SK-N-SH (cell line): ENCODE measurements around the gene BDNF. TPM values are rescaled to one million over a fixed set of nuclear protein-coding genes. Genes with fewer than 3 reads are reported as not detected.

ENCODE experiments used
- CTCF ChIA-PET: fragments of 300-600, 350-600 bp; formaldehyde crosslinking; extraction: SDS; loops from one replicate; lab custom pipeline; 2021; lab: Yijun Ruan, JAX
- POLR2A ChIA-PET: fragments of 350-600 bp; sonication (Branson Sonifier 250); formaldehyde crosslinking; extraction: SDS; loops from one replicate; lab custom pipeline; 2020; ENCODE audit warnings: antibody characterized with exemption, inconsistent platforms; lab: Yijun Ruan, JAX
- DNase-seq: peaks from one replicate; pipeline ENCODE4 v3.0.0; 2012
- H2AFZ ChIP-seq: fragments of 200-600 bp; sonication (generic); 2 replicates; pipeline ENCODE4 v1.8.1; 2016; ENCODE audit warnings: antibody characterized with exemption, mild to moderate bottlenecking, low read depth
- H3F3A ChIP-seq: fragments of 200-600 bp; sonication (generic); replicated peaks from 2 replicates; pipeline ENCODE3; 2016; ENCODE audit warnings: antibody characterized with exemption, mild to moderate bottlenecking; ENCODE audit not compliant: insufficient read depth
- H3K27ac ChIP-seq, 2 experiments: fragments of 200-500 bp in 1 of 2; fragments of 200-600 bp in 1 of 2; sonication (Bioruptor generic) in 1 of 2; sonication (generic), shearing (Covaris generic) in 1 of 2; 2 replicates each; pipeline versions ENCODE4 v1.5.1 to v1.6.1; 2014 to 2016; ENCODE audit warnings: low read depth in 2 of 2, inconsistent platforms in 1 of 2, low read length in 1 of 2, mild to moderate bottlenecking in 1 of 2, mixed read lengths in 1 of 2
- H3K27me3 ChIP-seq: fragments of 200-600 bp; sonication (generic), shearing (Covaris generic); 2 replicates; pipeline ENCODE4 v1.6.1; 2016; ENCODE audit warnings: mixed run types; ENCODE audit not compliant: insufficient read depth
- H3K36me3 ChIP-seq, 2 experiments: fragments of 200-500 bp in 1 of 2; fragments of 200-600 bp in 1 of 2; sonication (Bioruptor generic) in 1 of 2; sonication (generic) in 1 of 2; replicated peaks in 1 of 2; 2 replicates each; pipeline versions ENCODE3 to v1.5.1; 2014 to 2016; ENCODE audit warnings: low read length in 1 of 2, mild to moderate bottlenecking in 1 of 2; ENCODE audit not compliant: insufficient read depth in 2 of 2, control insufficient read depth in 1 of 2
- H3K4me1 ChIP-seq, 2 experiments: fragments of 200-500 bp in 1 of 2; fragments of 200-600 bp in 1 of 2; sonication (Bioruptor generic) in 1 of 2; sonication (generic), shearing (Covaris generic) in 1 of 2; 2 replicates each; pipeline versions ENCODE4 v1.5.1 to v1.6.1; 2014 to 2016; ENCODE audit warnings: low read depth in 1 of 2, low read length in 1 of 2, mixed run types in 1 of 2; ENCODE audit not compliant: insufficient read depth in 2 of 2, control insufficient read depth in 1 of 2
- H3K4me2 ChIP-seq: fragments of 200-600 bp; sonication (generic), shearing (Covaris generic); 2 replicates; pipeline ENCODE4 v1.6.1; 2017; ENCODE audit warnings: mixed run types
- H3K4me3 ChIP-seq, 2 experiments: fragments of 200-500 bp in 1 of 2; fragments of 200-600 bp in 1 of 2; sonication (Bioruptor generic) in 1 of 2; sonication (generic), shearing (Covaris generic) in 1 of 2; 2 replicates each; pipeline versions ENCODE4 v1.5.1 to v1.8.1; 2014 to 2016; ENCODE audit warnings: low read depth in 2 of 2, inconsistent platforms in 1 of 2, low read length in 1 of 2, mild to moderate bottlenecking in 1 of 2, mixed read lengths in 1 of 2, moderate library complexity in 1 of 2
- H3K79me2 ChIP-seq: fragments of 200-600 bp; sonication (generic); 2 replicates; pipeline ENCODE4 v1.8.1; 2017; ENCODE audit warnings: mild to moderate bottlenecking; ENCODE audit not compliant: insufficient read depth
- H3K9ac ChIP-seq: fragments of 200-600 bp; sonication (generic); 2 replicates; pipeline ENCODE4 v1.6.1; 2017; ENCODE audit warnings: mixed run types
- H3K9me2 ChIP-seq: fragments of 200-600 bp; sonication (generic); 2 replicates; pipeline ENCODE4 v1.6.1; 2017; ENCODE audit warnings: mixed run types
- H3K9me3 ChIP-seq: fragments of 200-600 bp; sonication (generic); 2 replicates; pipeline ENCODE4 v1.6.1; 2017; ENCODE audit warnings: mixed run types, mild to moderate bottlenecking, moderate library complexity
- H4K20me1 ChIP-seq: fragments of 200-600 bp; sonication (generic); 2 replicates; pipeline ENCODE4 v1.6.1; 2017; ENCODE audit warnings: mild to moderate bottlenecking, mixed run types; ENCODE audit not compliant: insufficient read depth
- CHD2 ChIP-seq: fragments of 150-350 bp; IDR thresholded peaks from 2 replicates; pipeline ENCODE4 v1.6.1; 2018; ENCODE audit warnings: low read length; ENCODE audit not compliant: partially characterized antibody
- EZH2phosphoT487 ChIP-seq: fragments of 200-600 bp; sonication (generic); IDR thresholded peaks from 2 replicates; pipeline ENCODE4 v1.6.1; 2017; ENCODE audit warnings: low read depth, mixed run types, mild to moderate bottlenecking, antibody characterized with exemption, moderate library complexity, borderline replicate concordance
- FOXM1 ChIP-seq: IDR thresholded peaks from 2 replicates; pipeline ENCODE4 v1.4.0; 2012; ENCODE audit warnings: low read depth, mild to moderate bottlenecking
- GABPA ChIP-seq: IDR thresholded peaks from 2 replicates; pipeline ENCODE4 v1.4.0; 2012; ENCODE audit warnings: low read depth, mild to moderate bottlenecking
- MEF2A ChIP-seq: IDR thresholded peaks from 2 replicates; pipeline ENCODE4 v1.4.0; 2012; ENCODE audit warnings: low read depth, borderline replicate concordance
- NFIC ChIP-seq: IDR thresholded peaks from 2 replicates; pipeline ENCODE4 v1.4.0; 2012; ENCODE audit warnings: borderline replicate concordance
- RAD21 ChIP-seq: IDR thresholded peaks from 2 replicates; pipeline ENCODE4 v1.6.1; 2012; ENCODE audit warnings: mild to moderate bottlenecking, low read length
- REST ChIP-seq: IDR thresholded peaks from 2 replicates; pipeline ENCODE4 v1.6.1; 2012; ENCODE audit warnings: mild to moderate bottlenecking, low read depth, low read length, moderate library complexity
- RFX5 ChIP-seq: IDR thresholded peaks from 2 replicates; pipeline ENCODE4 v1.6.1; 2012; ENCODE audit warnings: mild to moderate bottlenecking, improper control_type of control experiment, low read length
- RXRA ChIP-seq: IDR thresholded peaks from 2 replicates; pipeline ENCODE4 v1.4.0; 2012; ENCODE audit warnings: low read depth, mild to moderate bottlenecking, borderline replicate concordance
- SMC3 ChIP-seq: IDR thresholded peaks from 2 replicates; pipeline ENCODE4 v1.6.1; 2012; ENCODE audit warnings: low read depth, low read length, improper control_type of control experiment
- TCF12 ChIP-seq: IDR thresholded peaks from 2 replicates; pipeline ENCODE4 v1.4.0; 2012
- TEAD4 ChIP-seq: IDR thresholded peaks from 2 replicates; pipeline ENCODE4 v1.4.0; 2012; ENCODE audit warnings: mild to moderate bottlenecking, borderline replicate concordance; ENCODE audit not compliant: insufficient read depth
- ZBTB33 ChIP-seq: IDR thresholded peaks from 2 replicates; pipeline ENCODE4 v1.4.0; 2012; ENCODE audit warnings: low read depth, borderline replicate concordance
- WGBS: methylation state at CpG from one replicate; pipeline ENCODE4 v1.1.6; 2017; ENCODE audit warnings: low lambda C conversion rate; 5-methylcytosine and 5-hydroxymethylcytosine counted together
- polyA plus RNA-seq, 3 experiments: library from polyadenylated mRNA; depleted of rRNA; stranded (reverse); fragments of >200 nt; gene quantifications; 2 replicates each; pipeline ENCODE4 v1.2.3, GENCODE V29; 2012
- TF ChIP-seq, protein P1 (sequence below): IDR thresholded peaks from 2 replicates; pipeline ENCODE4; 2012

The BDNF gene
- polyA plus RNA-seq, 1 of the 3 experiments (the other 2 are of a cell fraction), result 21.3 TPM

DNA sequence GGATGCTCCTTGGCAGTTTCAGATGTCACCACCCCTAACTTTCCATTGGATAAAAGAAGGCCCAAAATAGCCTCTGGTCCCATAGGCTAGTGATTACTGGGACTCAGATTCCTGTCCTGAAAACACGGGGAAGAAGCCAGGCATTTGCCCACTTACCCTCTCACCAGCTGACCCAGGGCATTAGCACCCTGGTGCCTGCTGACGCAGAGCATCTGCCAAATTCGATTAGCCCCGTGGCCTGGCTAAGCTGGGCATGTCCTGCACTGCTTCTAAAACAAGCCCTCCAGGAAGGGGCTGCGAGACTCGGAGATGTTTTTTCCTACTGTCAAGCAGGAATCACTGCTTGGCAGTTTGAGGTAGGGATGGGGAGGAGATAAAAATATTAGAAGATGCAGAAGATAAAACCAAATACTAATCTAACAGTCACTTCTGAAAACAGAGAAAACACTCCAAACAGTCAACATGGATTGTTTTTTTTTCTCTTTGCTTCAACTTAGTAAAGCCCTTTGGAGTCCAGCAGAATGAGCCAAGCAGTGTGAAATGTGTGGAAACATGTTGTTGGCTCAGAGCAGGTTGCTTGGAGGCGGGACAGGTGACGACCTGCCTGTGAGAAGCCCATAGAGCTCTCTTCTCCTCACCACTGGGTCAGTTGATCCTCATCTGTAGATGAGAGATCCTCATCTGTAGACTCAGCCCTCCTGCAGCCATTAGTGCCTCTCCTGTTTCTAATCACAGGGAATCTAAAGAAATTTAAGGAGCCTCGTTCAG is 54.0 kb downstream of the BDNF start (continued):
- TF ChIP-seq REST (no peak), FOXM1 (no peak), ZBTB33 (no peak), CHD2 (peak; percentile 61), RXRA (no peak), SMC3 (no peak), EZH2phosphoT487 (no peak), NFIC (no peak), GABPA (no peak)
- TF ChIP-seq, protein P1, sequence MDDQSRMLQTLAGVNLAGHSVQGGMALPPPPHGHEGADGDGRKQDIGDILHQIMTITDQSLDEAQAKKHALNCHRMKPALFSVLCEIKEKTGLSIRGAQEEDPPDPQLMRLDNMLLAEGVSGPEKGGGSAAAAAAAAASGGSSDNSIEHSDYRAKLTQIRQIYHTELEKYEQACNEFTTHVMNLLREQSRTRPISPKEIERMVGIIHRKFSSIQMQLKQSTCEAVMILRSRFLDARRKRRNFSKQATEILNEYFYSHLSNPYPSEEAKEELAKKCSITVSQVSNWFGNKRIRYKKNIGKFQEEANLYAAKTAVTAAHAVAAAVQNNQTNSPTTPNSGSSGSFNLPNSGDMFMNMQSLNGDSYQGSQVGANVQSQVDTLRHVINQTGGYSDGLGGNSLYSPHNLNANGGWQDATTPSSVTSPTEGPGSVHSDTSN, result peak; percentile 45; the same call in 1 of the 2 replicates

- H4K20me1 ChIP-seq, result no peaks in the 10 kb centered on the region
- H3K9me2 ChIP-seq, result no peaks in the 10 kb centered on the region
- POLR2A ChIA-PET, result interaction anchor here (0.6 kb wide), 1 partner anchor 30 kb away, joined by 3 read pairs; no protein-coding TSS in a partner anchor
- WGBS, result 55% methylated on average over 2 of the region's 2 CpGs
- no peak overlapping the region for H3K4me2 ChIP-seq
- CTCF ChIA-PET, result interaction anchor here (0.8 to 2.8 kb wide), 4 partner anchors 27 to 144 kb away, joined by 3 to 7 read pairs (median 4); no protein-coding TSS in a partner anchor
- H3K27ac ChIP-seq, result no peak overlapping the region
- H2AFZ ChIP-seq, result no peak overlapping the region
- no peaks in the 10 kb centered on the region for H3K9me3 ChIP-seq
- H3K79me2 ChIP-seq, result no peaks in the 10 kb centered on the region
- no peak overlapping the region for H3K9ac ChIP-seq
- no peak for DNase-seq
- H3K4me1 ChIP-seq, result peaks cover 0 to 16% of the 10 kb centered on the region in 2 experiments; a peak in 2 of 4 replicates
- no peaks in the 10 kb centered on the region for H3K27me3 ChIP-seq
- H3K4me3 ChIP-seq, result no peak overlapping the region
- no peaks in the 10 kb centered on the region for H3K36me3 ChIP-seq
- H3F3A ChIP-seq, result no peaks in the 10 kb centered on the region
- TF ChIP-seq TCF12, result no peak
- no peak for TF ChIP-seq RAD21
- TF ChIP-seq RFX5, result no peak
- TF ChIP-seq MEF2A, result no peak
- TF ChIP-seq ZBTB33, result no peak
- no peak for TF ChIP-seq TEAD4
- TF ChIP-seq REST, result no peak
- TF ChIP-seq RXRA, result no peak
These were observed 57.3 kb downstream of the BDNF start for GRCh38 chr11:27642954-27643353.
